ENCODE data around the gene PDLIM1.
A peak's percentile ranks its signal among the peaks of the same experiment; 100 is the strongest.

The PDLIM1 gene

DNA sequence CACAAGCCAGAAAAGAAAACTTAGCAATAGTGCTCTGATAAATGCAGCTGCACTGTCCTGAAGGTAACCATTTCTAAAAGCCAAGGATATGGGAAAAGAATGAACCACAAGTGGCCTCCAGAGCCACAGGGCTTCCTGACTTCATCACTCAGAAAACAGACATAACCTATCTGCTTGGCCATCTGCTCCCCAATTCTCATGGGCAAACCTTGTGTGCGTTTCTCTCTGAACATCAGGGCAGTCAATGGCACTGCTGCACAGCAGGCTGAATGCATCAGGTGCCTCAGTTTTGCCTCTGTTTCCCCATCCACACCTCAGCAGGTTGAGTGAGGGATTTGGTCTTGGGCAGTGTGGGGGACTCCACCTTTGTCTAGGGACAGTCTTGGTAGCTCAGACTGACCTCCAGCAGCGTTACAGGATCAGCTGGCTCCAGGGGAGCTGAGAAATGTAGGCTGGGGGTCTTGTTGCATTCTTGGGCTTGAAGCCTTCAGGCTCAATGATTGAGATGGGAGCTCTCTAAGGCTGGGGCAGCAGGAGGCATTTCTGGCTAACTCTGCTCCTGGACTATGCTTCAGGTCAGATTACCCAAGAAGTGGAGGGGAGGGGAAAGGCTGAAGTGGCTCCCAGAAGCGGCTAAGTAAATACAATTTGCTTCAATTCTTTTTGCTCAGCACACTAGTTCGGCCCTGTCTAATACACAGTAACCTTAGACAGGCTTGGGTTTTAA lies 23.6 kb upstream of the PDLIM1 start:
- DNase-seq, result peak; percentile 23

DNA sequence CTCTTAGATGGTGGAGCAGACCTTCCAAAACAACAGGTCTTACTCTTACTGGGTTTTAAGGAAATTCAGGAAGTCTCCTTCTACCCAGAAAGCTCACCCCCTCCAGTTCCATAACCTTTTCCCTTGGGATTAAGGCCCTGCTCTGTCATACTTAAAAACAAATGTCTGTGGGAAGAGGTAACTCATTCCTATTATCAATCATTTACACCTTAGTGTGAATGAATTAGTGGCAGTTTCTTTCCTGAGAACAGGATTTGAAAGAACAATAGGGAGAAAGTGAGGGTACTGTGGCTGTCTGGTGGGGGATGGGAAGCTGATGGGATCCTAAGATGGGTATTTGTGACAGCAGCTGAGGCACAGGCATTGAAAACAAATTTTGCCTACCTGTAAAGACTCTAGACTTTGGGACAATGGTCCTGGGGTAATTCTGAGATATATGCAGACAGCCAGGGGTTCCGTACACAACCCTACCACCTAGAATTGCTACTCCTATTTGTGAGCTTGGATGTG lies 22.2 kb upstream of the PDLIM1 start:
- peak; percentile 19 for DNase-seq

- DNase-seq, result no peak
These were observed 21.5 kb upstream of the PDLIM1 start for GRCh38 chr10:95312257-95312656.

DNA sequence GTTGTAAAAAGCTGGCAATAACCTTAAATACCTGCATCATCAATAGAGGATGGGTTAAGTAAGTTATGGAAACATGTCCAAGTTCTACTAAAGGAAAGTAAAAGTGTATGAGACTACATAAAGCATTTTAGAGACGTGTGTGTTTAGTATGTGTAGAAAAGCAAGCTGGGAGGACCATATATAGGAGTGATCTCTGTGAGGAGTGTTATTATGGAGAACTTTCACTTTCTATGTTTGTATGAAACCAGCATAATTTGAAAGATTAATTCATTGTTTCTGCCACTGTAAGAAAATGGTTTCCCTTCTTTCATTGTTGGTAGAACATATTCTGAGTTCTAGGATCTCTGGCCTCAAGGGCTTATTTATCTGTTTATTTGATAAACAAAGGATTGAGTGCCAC lies 19.2 kb upstream of the PDLIM1 start:
- DNase-seq, result no peak

DNA sequence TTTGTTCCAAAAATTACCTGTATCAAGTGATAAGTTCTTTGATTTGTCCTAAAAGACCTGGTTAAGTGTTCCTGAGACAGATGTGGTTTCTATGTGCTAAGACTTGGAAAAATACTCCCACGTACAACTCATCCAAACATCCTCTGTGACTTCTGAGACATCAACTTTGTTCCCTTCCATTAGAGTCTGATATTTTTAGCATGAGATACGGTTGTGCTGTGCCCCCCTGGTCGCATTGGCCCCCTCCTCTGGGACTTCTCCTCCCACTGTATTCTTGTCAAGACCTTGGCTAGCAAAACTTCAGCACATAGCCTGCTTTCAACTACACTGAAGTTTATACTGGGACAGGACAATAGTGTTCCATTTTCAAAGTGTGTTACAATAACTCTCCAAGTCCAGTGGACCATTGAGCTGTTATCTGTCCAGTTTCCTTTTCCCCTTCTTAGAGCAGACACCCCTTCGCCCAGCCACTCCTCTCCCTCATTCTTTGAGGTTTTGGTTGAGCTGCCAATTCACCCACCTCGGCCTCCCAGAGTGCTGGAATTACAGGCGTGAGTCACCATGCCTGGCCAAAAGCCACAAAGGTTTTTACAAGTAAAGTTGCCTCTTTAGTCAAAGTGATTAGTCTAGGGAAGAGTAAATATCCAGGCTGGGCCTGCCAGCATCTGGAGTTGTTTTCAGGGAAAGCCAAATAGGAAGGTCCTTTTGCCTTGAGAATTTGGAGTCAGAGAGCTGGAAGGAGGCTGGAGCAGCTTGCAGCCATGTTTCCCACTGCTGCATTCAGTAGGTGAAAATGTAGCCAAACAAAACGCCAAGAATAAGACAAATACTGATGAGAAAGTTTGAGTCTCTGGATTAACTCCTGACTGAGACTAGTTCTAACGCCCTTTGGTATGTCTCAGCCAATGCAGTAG lies 17.8 kb upstream of the PDLIM1 start:
- peak; percentile 22 for DNase-seq

GRCh38 chr10:95306851-95307250 lies 16.0 kb upstream of the PDLIM1 start:
- no peak for DNase-seq

GRCh38 chr10:95306318-95306650 lies 15.5 kb upstream of the PDLIM1 start:
- peak; percentile 20 for DNase-seq

GRCh38 chr10:95305606-95306317 lies 15.0 kb upstream of the PDLIM1 start:
- no peak for DNase-seq

GRCh38 chr10:95304976-95305375 lies 14.2 kb upstream of the PDLIM1 start:
- DNase-seq, result no peak

GRCh38 chr10:95304463-95304862 lies 13.7 kb upstream of the PDLIM1 start:
- no peak for DNase-seq

DNA sequence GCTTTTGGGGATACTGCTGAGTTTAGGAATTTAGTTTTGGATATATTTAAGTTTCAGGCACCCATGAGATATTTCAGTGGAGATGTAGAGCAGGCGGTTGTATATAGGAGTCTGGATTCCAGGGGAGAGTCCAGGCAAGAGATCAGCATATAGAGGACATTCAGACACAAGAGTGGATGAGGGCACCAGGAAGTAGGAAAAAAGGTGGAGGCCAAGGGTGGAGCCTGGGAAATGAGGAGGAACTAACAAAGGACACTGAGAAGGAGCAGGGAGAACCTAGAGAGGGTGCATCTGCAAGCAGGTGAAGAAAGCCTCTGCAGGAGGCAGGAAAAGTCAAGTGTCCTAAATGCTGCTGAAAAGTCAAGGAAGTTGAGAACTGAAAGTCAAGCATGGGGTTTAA lies 13.1 kb upstream of the PDLIM1 start:
- no peak for DNase-seq

- DNase-seq, result no peak
These were observed 12.7 kb upstream of the PDLIM1 start for GRCh38 chr10:95303535-95303934.

DNA sequence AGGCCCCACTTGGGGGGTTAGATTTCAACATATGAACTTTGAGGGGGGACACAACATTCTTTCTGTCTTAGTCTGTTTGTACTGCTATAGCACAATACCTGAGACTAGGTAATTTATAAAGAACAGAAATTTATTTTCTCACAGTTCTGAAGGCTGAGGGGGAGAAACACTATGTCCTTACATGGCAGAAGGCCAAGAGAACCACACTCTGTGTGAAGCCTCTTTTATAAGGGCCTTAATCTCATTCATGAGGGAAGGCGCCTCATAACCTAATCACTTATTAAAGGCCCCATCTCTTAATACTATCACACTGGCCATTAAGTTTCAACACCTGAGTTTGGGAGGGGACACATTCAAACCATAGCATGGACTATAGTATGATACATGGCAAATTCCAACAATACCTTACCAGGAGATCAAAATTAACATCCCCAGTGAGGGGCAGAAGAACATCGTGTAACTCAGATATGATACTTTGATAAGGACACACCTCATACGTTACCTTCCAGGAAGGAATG lies 9.3 kb upstream of the PDLIM1 start:
- DNase-seq, result peak; percentile 51

- DNase-seq, result no peak
These were observed 6.6 kb upstream of the PDLIM1 start for GRCh38 chr10:95297402-95297801.

- no peak for DNase-seq
These were observed 6.0 kb upstream of the PDLIM1 start for GRCh38 chr10:95296764-95297163.

DNA sequence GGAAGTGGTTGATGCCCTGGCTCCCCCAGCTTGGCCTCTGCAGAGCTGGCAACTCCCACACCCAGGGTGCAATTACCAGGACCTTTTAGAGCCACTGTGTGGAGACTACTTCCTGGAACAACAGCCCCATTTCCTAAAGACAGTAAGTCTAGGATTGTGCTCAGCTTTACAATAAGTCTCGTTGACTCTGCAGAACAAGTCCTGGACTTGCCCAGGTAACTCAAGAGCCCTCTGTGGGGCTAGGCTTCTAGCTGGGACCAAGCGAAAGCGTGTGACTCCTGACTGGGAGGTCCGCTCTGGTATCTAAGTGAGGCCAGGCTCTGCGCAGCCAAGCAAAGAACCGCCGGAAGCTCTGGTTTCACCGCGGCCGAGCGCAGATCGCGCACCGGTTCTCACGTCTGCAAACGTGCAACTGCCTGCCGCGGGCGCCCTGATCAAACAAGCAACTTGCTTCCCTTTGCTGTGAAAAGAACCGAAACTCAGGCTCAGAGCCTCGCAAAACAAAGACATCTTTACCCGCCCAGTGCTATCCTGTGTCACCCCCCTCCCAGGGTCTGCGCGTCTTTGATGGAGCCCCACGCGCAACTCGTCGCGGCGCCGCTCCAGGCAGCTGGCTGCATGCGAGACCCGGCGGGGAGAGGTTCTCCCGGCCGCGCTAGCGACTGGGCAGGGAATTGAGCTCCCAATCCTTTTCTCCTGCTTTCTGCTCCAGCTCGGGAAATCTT lies 4.4 kb upstream of the PDLIM1 start:
- DNase-seq, result no peak

DNA sequence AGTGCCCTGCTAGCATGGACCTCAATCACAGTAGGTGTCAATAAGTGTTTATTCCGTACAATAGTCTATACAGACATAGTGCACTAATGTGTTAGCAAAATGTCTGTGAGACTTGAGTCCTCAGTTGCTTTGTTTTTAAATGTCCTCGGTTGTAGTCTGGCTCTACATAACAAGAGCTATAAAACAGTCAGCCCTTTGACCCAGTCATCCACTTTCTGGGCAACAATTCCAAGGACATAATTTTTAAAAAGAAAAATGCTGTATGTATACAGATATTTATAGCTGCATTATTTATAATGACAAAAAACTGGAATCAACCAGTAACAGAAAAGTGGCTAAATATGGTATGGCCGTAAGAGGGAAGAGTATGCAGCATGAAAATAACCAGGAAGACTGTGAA lies 2.8 kb upstream of the PDLIM1 start:
- DNase-seq, result no peak

GRCh38 chr10:95291365-95292039 lies 699 bp upstream of the PDLIM1 start:
- DNase-seq, result no peak

GRCh38 chr10:95289921-95290421 lies 832 bp downstream of the PDLIM1 start:
- DNase-seq, result peak; percentile 30

DNA sequence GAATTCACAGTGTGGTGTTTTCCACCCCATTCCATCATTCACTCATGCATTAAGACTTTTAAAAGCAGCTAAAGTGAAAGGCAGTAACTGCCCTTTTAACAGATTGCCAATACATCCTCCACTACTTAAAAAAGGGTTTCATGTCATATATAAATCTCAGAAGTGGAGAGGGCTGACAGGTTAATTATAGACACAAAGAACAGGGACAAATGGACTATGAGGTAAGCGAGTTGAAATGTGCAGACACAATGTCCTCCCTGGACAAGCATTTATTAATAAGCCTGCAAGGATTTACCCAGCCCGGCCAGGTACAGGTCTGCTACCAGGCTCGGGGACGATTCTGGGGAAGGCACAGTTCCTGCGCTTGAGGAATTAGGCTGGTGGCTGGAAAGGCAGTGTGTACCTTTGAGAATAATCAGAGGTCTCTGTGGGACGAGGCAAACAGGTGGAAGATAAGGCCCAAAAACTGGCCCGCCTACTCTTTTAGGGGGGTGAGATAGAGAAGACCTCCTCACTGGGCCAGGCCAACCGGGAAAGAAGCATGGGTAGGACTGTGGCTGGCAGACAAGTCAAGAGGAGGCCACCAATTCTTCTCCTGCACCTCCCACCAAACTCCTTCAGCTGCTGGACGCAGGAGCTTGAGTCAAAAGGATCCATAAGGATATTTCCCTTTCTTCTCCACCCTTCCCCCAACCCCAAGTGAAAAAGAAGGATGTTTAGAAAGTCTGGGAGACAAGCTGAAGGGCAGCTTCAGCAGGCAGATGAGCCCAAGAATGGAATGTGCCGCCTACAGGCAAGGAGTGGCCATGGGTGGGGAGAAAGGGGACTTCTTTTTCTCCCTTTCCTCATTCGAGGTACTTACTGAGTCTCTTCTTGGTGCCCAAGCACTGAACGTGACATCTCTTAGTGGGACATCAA lies 1.5 kb downstream of the PDLIM1 start:
- DNase-seq, result peak; percentile 63

GRCh38 chr10:95288303-95288702 lies 2.5 kb downstream of the PDLIM1 start:
- no peak for DNase-seq
